HS-5 (cell line): ENCODE results near the gene SLC6A16.
"Not testable (repeated sequence)": the region's sequence is repeated elsewhere in the genome, so short reads cannot be mapped to it uniquely, and the experiment has no call there.

Experiments used
- DNase-seq: peaks from one replicate; pipeline ENCODE4 v3.0.0-alpha.2; 2012; ENCODE audit warnings: low read depth

Gene SLC6A16

GRCh38 chr19:49331187-49331586 is 6.2 kb upstream of the SLC6A16 start:
- DNase-seq = not testable (repeated sequence)

- no peak for DNase-seq
These were observed 3.8 kb upstream of the SLC6A16 start for GRCh38 chr19:49328741-49329140.

- no peak for DNase-seq
These were observed 3.0 kb upstream of the SLC6A16 start for GRCh38 chr19:49327878-49328544.

- no peak for DNase-seq
These were observed 1.2 kb upstream of the SLC6A16 start for GRCh38 chr19:49326165-49326704.

GRCh38 chr19:49325756-49326155 is 765 bp upstream of the SLC6A16 start:
- not testable (repeated sequence) for DNase-seq

GRCh38 chr19:49318296-49318695 is 6.7 kb downstream of the SLC6A16 start:
- DNase-seq = no peak

- no peak for DNase-seq
These were observed 8.7 kb downstream of the SLC6A16 start for GRCh38 chr19:49316284-49316683.

GRCh38 chr19:49315111-49315510 is 9.9 kb downstream of the SLC6A16 start:
- DNase-seq = no peak

- DNase-seq = no peak
These were observed 15.9 kb downstream of the SLC6A16 start for GRCh38 chr19:49309087-49309486.

- DNase-seq = not testable (repeated sequence)
These were observed 18.3 kb downstream of the SLC6A16 start for GRCh38 chr19:49306734-49307133.

- DNase-seq = no peak
These were observed 23.1 kb downstream of the SLC6A16 start for GRCh38 chr19:49301866-49302252.

GRCh38 chr19:49301165-49301865 is 23.7 kb downstream of the SLC6A16 start:
- no peak for DNase-seq

GRCh38 chr19:49298653-49299052 is 26.3 kb downstream of the SLC6A16 start:
- not testable (repeated sequence) for DNase-seq

- DNase-seq = no peak
These were observed 27.6 kb downstream of the SLC6A16 start for GRCh38 chr19:49297403-49297802.

- no peak for DNase-seq
These were observed 29.6 kb downstream of the SLC6A16 start for GRCh38 chr19:49295208-49295880.

- DNase-seq = no peak
These were observed 30.6 kb downstream of the SLC6A16 start for GRCh38 chr19:49294401-49294800.

- DNase-seq = no peak
These were observed 34.5 kb downstream of the SLC6A16 start for GRCh38 chr19:49290517-49290916.

- DNase-seq = not testable (repeated sequence)
These were observed 35.7 kb downstream of the SLC6A16 start for GRCh38 chr19:49289286-49289685.

- not testable (repeated sequence) for DNase-seq
These were observed 36.8 kb downstream of the SLC6A16 start for GRCh38 chr19:49288205-49288604.

- DNase-seq = no peak
These were observed 37.7 kb downstream of the SLC6A16 start for GRCh38 chr19:49287141-49287770.

GRCh38 chr19:49282184-49282583 is 42.8 kb downstream of the SLC6A16 start:
- no peak for DNase-seq

GRCh38 chr19:49272204-49272603 is 52.8 kb downstream of the SLC6A16 start:
- DNase-seq = peak; percentile 10
